ENCODE measurements around the gene DRG2. TPM values are rescaled to one million over a fixed set of nuclear protein-coding genes. Genes with fewer than 3 reads are reported as not detected.

The DRG2 gene
- total and polyA plus RNA-seq, 2 of the 8 experiments (the other 6 are each of a cell fraction or from before 2014, with no cell fraction given): 44.6 to 47.8 TPM

DNA sequence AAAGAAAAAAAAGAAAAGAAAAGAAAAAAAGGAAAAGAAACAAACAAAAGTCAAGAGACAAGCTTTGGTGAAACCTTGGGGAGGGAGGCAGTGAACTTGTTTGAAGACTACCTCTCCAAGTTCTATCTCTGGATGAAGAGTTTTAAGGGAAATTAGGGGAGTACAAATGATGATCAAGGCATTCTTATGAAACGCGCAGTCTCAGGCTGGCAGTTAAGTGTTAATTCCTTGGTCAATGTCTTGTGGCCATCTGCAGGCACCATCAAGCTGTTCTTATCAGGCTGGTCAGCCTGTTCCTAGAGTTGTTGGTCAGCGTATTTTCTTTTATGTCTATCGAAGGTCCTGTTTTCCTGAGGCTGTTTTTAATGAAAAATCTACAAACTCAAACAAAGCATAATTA lies 8.2 kb upstream of the DRG2 start (continued):
- TF ChIP-seq EP300 (IDR thresholded peaks at IDR 0.05; ENCODE audit: borderline replicate concordance in 1 of 2, low read depth in 2 of 2, low read length in 2 of 2) (no peak), SP1 (IDR thresholded peaks at IDR 0.05; ENCODE audit: low read depth, low read length) (no peak), SUZ12 (IDR thresholded peaks at IDR 0.05; ENCODE audit: low read length) (no peak), YY1 (IDR thresholded peaks at IDR 0.05; ENCODE audit: low read depth, low read length) (no peak)
